ENCODE results near the gene EFNA5. TPM values are rescaled to one million over a fixed set of nuclear protein-coding genes. Genes with fewer than 3 reads are reported as not detected.

The EFNA5 gene
- total and polyA plus RNA-seq, 2 experiments from 2014 or later, result 7.5 to 10.1 TPM

DNA sequence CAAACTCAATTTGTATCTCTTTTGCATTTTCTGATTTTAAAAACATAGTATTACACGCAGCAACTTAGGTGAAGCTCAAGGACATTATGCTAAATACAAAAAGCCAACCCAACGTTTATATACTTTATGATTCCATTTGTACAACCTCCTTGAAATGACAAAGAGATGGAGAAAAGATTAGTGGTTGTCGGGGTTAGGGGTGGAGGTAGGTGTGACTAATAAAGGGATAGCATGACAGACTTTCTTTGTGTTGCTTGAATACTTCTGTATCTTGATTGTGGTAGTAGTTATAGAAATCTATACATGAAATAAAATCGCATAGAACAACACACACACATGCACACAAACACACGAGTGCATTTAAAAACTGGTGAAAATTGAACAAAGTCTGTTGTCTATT, 42.5 kb upstream of the EFNA5 start (continued):
- no peak for TF ChIP-seq REST (IDR thresholded peaks at IDR 0.05; ENCODE audit: unreplicated experiment)
- no peak for TF ChIP-seq JUNB (IDR thresholded peaks at IDR 0.05; ENCODE audit: unreplicated experiment)
- TF ChIP-seq CTCF (conservative IDR thresholded peaks at IDR 0.05; ENCODE audit: low read depth in 2 of 2), result no peak
- TF ChIP-seq, protein P1, sequence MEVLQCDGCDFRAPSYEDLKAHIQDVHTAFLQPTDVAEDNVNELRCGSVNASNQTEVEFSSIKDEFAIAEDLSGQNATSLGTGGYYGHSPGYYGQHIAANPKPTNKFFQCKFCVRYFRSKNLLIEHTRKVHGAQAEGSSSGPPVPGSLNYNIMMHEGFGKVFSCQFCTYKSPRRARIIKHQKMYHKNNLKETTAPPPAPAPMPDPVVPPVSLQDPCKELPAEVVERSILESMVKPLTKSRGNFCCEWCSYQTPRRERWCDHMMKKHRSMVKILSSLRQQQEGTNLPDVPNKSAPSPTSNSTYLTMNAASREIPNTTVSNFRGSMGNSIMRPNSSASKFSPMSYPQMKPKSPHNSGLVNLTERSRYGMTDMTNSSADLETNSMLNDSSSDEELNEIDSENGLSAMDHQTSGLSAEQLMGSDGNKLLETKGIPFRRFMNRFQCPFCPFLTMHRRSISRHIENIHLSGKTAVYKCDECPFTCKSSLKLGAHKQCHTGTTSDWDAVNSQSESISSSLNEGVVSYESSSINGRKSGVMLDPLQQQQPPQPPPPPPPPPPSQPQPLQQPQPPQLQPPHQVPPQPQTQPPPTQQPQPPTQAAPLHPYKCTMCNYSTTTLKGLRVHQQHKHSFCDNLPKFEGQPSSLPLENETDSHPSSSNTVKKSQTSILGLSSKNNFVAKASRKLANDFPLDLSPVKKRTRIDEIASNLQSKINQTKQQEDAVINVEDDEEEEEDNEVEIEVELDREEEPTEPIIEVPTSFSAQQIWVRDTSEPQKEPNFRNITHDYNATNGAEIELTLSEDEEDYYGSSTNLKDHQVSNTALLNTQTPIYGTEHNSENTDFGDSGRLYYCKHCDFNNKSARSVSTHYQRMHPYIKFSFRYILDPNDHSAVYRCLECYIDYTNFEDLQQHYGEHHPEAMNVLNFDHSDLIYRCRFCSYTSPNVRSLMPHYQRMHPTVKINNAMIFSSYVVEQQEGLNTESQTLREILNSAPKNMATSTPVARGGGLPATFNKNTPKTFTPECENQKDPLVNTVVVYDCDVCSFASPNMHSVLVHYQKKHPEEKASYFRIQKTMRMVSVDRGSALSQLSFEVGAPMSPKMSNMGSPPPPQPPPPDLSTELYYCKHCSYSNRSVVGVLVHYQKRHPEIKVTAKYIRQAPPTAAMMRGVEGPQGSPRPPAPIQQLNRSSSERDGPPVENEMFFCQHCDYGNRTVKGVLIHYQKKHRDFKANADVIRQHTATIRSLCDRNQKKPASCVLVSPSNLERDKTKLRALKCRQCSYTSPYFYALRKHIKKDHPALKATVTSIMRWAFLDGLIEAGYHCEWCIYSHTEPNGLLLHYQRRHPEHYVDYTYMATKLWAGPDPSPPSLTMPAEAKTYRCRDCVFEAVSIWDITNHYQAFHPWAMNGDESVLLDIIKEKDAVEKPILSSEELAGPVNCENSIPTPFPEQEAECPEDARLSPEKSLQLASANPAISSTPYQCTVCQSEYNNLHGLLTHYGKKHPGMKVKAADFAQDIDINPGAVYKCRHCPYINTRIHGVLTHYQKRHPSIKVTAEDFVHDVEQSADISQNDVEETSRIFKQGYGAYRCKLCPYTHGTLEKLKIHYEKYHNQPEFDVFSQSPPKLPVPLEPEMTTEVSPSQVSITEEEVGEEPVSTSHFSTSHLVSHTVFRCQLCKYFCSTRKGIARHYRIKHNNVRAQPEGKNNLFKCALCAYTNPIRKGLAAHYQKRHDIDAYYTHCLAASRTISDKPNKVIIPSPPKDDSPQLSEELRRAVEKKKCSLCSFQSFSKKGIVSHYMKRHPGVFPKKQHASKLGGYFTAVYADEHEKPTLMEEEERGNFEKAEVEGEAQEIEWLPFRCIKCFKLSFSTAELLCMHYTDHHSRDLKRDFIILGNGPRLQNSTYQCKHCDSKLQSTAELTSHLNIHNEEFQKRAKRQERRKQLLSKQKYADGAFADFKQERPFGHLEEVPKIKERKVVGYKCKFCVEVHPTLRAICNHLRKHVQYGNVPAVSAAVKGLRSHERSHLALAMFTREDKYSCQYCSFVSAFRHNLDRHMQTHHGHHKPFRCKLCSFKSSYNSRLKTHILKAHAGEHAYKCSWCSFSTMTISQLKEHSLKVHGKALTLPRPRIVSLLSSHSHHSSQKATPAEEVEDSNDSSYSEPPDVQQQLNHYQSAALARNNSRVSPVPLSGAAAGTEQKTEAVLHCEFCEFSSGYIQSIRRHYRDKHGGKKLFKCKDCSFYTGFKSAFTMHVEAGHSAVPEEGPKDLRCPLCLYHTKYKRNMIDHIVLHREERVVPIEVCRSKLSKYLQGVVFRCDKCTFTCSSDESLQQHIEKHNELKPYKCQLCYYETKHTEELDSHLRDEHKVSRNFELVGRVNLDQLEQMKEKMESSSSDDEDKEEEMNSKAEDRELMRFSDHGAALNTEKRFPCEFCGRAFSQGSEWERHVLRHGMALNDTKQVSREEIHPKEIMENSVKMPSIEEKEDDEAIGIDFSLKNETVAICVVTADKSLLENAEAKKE (CRISPR knock-in tag; IDR thresholded peaks at IDR 0.05), result no peak
